Ovary (tissue), 3 donors: ENCODE results near the gene ANKRD27.

Experiments used
- EP300 ChIP-seq: sonication (generic); formaldehyde crosslinking; IDR thresholded peaks from one replicate; pipeline ENCODE4 v1.6.1; 2017; ENCODE audit warnings: antibody characterized with exemption
- POLR2A ChIP-seq: fragments of 450-650 bp; IDR thresholded peaks from one replicate; pipeline ENCODE4 v1.6.1; 2017; ENCODE audit warnings: antibody characterized with exemption, mild to moderate bottlenecking, moderate library complexity
- TF ChIP-seq, protein P1 (sequence below), 3 donors: fragments of 450-650 bp in 2 of 3; fragments of 200-600 bp in 1 of 3; IDR thresholded peaks; one replicate each; pipeline versions ENCODE4 v1.5.1 to v1.8.0; 2016 to 2022; ENCODE audit warnings: antibody characterized with exemption in 3 of 3, mild to moderate bottlenecking in 1 of 3
- donor health status: DM: no; HTN: no; CAD: no.

DNA sequence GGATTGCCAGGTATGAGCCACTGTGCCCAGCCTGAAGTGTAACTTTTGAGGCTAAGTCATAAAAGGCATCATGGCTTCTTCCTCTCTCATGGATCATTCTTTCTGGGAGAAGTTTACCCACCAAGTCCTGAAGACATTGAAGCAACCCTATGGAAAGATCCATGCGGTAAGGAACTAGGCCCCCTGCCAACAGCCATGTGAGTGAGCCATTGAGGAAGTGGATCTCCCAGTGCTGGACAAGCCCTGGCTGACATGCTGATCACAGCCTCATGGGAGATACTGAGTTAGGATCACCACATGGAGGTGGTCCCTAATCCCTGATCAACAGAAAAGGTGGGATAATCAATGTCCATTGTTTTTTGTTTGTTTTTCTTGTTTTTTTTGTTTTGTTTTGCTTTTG lies 13.3 kb upstream of the ANKRD27 start:
- TF ChIP-seq, protein P1, sequence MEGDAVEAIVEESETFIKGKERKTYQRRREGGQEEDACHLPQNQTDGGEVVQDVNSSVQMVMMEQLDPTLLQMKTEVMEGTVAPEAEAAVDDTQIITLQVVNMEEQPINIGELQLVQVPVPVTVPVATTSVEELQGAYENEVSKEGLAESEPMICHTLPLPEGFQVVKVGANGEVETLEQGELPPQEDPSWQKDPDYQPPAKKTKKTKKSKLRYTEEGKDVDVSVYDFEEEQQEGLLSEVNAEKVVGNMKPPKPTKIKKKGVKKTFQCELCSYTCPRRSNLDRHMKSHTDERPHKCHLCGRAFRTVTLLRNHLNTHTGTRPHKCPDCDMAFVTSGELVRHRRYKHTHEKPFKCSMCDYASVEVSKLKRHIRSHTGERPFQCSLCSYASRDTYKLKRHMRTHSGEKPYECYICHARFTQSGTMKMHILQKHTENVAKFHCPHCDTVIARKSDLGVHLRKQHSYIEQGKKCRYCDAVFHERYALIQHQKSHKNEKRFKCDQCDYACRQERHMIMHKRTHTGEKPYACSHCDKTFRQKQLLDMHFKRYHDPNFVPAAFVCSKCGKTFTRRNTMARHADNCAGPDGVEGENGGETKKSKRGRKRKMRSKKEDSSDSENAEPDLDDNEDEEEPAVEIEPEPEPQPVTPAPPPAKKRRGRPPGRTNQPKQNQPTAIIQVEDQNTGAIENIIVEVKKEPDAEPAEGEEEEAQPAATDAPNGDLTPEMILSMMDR (IDR thresholded peaks at IDR 0.05): no peak
- TF ChIP-seq POLR2A (no peak), EP300 (no peak)
